Immature natural killer cell (primary cell): ENCODE results near the gene ABCC3. TPM values are rescaled to one million over a fixed set of nuclear protein-coding genes. Genes with fewer than 3 reads are reported as not detected.

Experiments
- DNase-seq, 3 donors: peaks; one replicate each; pipeline ENCODE4 v3.0.0; 2022; ENCODE audit warnings: mixed read lengths in 1 of 3
- H3K27ac Mint-ChIP-seq, 6 donors: one replicate each; pipeline ENCODE4 v1.8.0; 2020; ENCODE audit warnings: mixed read lengths in 6 of 6, mild to moderate bottlenecking in 5 of 6, inconsistent platforms in 4 of 6, moderate library complexity in 3 of 6
- H3K27me3 Mint-ChIP-seq, 3 donors: one replicate each; pipeline ENCODE4 v1.8.0; 2020 to 2021; ENCODE audit warnings: low read depth in 3 of 3, mild to moderate bottlenecking in 3 of 3, mixed read lengths in 3 of 3, moderate library complexity in 3 of 3, inconsistent platforms in 1 of 3
- H3K36me3 Mint-ChIP-seq, 3 donors: one replicate each; pipeline ENCODE4 v1.8.0; 2020; ENCODE audit warnings: mixed read lengths in 3 of 3, inconsistent platforms in 2 of 3, mild to moderate bottlenecking in 2 of 3
- H3K4me1 Mint-ChIP-seq, 2 donors: one replicate each; pipeline ENCODE4 v1.8.0; 2020; ENCODE audit warnings: inconsistent platforms in 2 of 2, mild to moderate bottlenecking in 2 of 2, mixed read lengths in 2 of 2, moderate library complexity in 1 of 2
- H3K4me3 Mint-ChIP-seq, 5 donors: one replicate each; pipeline ENCODE4 v1.8.0; 2020; ENCODE audit warnings: mild to moderate bottlenecking in 5 of 5, mixed read lengths in 5 of 5, inconsistent platforms in 3 of 5, moderate library complexity in 3 of 5
- H3K9me3 Mint-ChIP-seq, 6 donors: one replicate each; pipeline ENCODE4 v1.8.0; 2020; ENCODE audit warnings: mild to moderate bottlenecking in 6 of 6, mixed read lengths in 6 of 6, inconsistent platforms in 4 of 6, moderate library complexity in 3 of 6
- polyA plus RNA-seq, 3 donors: library from polyadenylated mRNA; unstranded; fragments of 300-500 nt; fragmentation: Illumina TruSeq; gene quantifications; one replicate each; pipeline ENCODE4 v1.2.3, GENCODE V29; 2021

The ABCC3 gene
- polyA plus RNA-seq, 3 donors from 2014 or later = 0.52 to 1.2 TPM; not detected in 1

- Mint-ChIP-seq H3K27ac (peak overlapping the region in 1 of 6 donors; percentile 60), H3K4me3 (peak overlapping the region in 1 of 5 donors; percentile 61), H3K36me3 (no peaks in the 10 kb centered on the region), H3K4me1 (peaks cover 7 to 14% of the 10 kb centered on the region in 2 donors), H3K9me3 (peaks cover 0 to 3% (median 0%) of the 10 kb centered on the region in 6 donors), H3K27me3 (peaks cover 4 to 8% (median 7%) of the 10 kb centered on the region in 3 donors)
- no peak for DNase-seq
Observed at GRCh38 chr17:50614471-50615051, 20.1 kb upstream of the ABCC3 start.

GRCh38 chr17:50615828-50616227 lies 18.9 kb upstream of the ABCC3 start:
- no peaks in the 10 kb centered on the region for H3K36me3 Mint-ChIP-seq
- peaks cover 7 to 14% of the 10 kb centered on the region in 2 donors for H3K4me1 Mint-ChIP-seq
- peaks cover 0 to 3% (median 0%) of the 10 kb centered on the region in 6 donors for H3K9me3 Mint-ChIP-seq
- no peak overlapping the region for H3K4me3 Mint-ChIP-seq
- DNase-seq = no peak
- peaks cover 4 to 11% (median 8%) of the 10 kb centered on the region in 3 donors for H3K27me3 Mint-ChIP-seq
- H3K27ac Mint-ChIP-seq = no peak overlapping the region

GRCh38 chr17:50618300-50618699 lies 16.4 kb upstream of the ABCC3 start:
- Mint-ChIP-seq H3K27ac (no peak overlapping the region), H3K4me3 (no peak overlapping the region), H3K27me3 (peaks cover 4 to 9% (median 8%) of the 10 kb centered on the region in 3 donors), H3K4me1 (peaks cover 7 to 14% of the 10 kb centered on the region in 2 donors), H3K9me3 (peaks cover 0 to 3% (median 0%) of the 10 kb centered on the region in 6 donors), H3K36me3 (no peaks in the 10 kb centered on the region)
- DNase-seq = no peak

- Mint-ChIP-seq H3K4me3 (no peak overlapping the region), H3K4me1 (peaks cover 5 to 7% of the 10 kb centered on the region in 2 donors), H3K36me3 (no peaks in the 10 kb centered on the region), H3K9me3 (peaks cover 0 to 3% (median 0%) of the 10 kb centered on the region in 6 donors), H3K27ac (no peak overlapping the region), H3K27me3 (peaks cover 4 to 9% (median 8%) of the 10 kb centered on the region in 3 donors)
- DNase-seq = no peak
Observed at GRCh38 chr17:50618941-50619340, 15.7 kb upstream of the ABCC3 start.

- Mint-ChIP-seq H3K4me3 (no peak overlapping the region), H3K36me3 (no peaks in the 10 kb centered on the region), H3K27me3 (peaks cover 4 to 9% (median 6%) of the 10 kb centered on the region in 3 donors), H3K27ac (no peak overlapping the region), H3K4me1 (peaks cover 0 to 2% of the 10 kb centered on the region in 2 donors), H3K9me3 (peaks cover 0 to 3% (median 0%) of the 10 kb centered on the region in 6 donors)
- no peak for DNase-seq
Observed at GRCh38 chr17:50619489-50619888, 15.2 kb upstream of the ABCC3 start.

- Mint-ChIP-seq H3K9me3 (peaks cover 0 to 3% (median 0%) of the 10 kb centered on the region in 6 donors), H3K4me1 (no peaks in the 10 kb centered on the region), H3K4me3 (no peak overlapping the region), H3K36me3 (no peaks in the 10 kb centered on the region), H3K27me3 (peaks cover 4 to 9% (median 4%) of the 10 kb centered on the region in 3 donors), H3K27ac (no peak overlapping the region)
- no peak for DNase-seq
Observed at GRCh38 chr17:50620237-50620636, 14.4 kb upstream of the ABCC3 start.

GRCh38 chr17:50620858-50621257 lies 13.8 kb upstream of the ABCC3 start:
- Mint-ChIP-seq H3K36me3 (no peaks in the 10 kb centered on the region), H3K27ac (no peak overlapping the region), H3K9me3 (peaks cover 0 to 3% (median 0%) of the 10 kb centered on the region in 6 donors), H3K4me1 (no peaks in the 10 kb centered on the region), H3K4me3 (no peak overlapping the region), H3K27me3 (peaks cover 4 to 12% (median 4%) of the 10 kb centered on the region in 3 donors)
- DNase-seq = no peak

- peaks cover 0 to 14% (median 8%) of the 10 kb centered on the region in 3 donors for H3K27me3 Mint-ChIP-seq
- peaks cover 0 to 3% (median 0%) of the 10 kb centered on the region in 6 donors for H3K9me3 Mint-ChIP-seq
- H3K36me3 Mint-ChIP-seq = no peaks in the 10 kb centered on the region
- H3K4me1 Mint-ChIP-seq = no peaks in the 10 kb centered on the region
- H3K27ac Mint-ChIP-seq = no peak overlapping the region
- no peak for DNase-seq
- no peak overlapping the region for H3K4me3 Mint-ChIP-seq
Observed at GRCh38 chr17:50621574-50622031, 13.1 kb upstream of the ABCC3 start.

GRCh38 chr17:50624321-50624934 lies 10.3 kb upstream of the ABCC3 start:
- Mint-ChIP-seq H3K27ac (peak overlapping the region in 1 of 6 donors; percentile 4), H3K4me1 (peaks cover 0 to 5% of the 10 kb centered on the region in 2 donors), H3K9me3 (no peaks in the 10 kb centered on the region), H3K36me3 (no peaks in the 10 kb centered on the region), H3K27me3 (peaks cover 3 to 11% (median 3%) of the 10 kb centered on the region in 3 donors), H3K4me3 (no peak overlapping the region)
- no peak for DNase-seq

- no peaks in the 10 kb centered on the region for H3K9me3 Mint-ChIP-seq
- DNase-seq = no peak
- H3K4me1 Mint-ChIP-seq = peaks cover 0 to 5% of the 10 kb centered on the region in 2 donors
- H3K27ac Mint-ChIP-seq = no peak overlapping the region
- H3K4me3 Mint-ChIP-seq = no peak overlapping the region
- no peaks in the 10 kb centered on the region for H3K36me3 Mint-ChIP-seq
- H3K27me3 Mint-ChIP-seq = peaks cover 3 to 7% (median 3%) of the 10 kb centered on the region in 3 donors
Observed at GRCh38 chr17:50625032-50625871, 9.4 kb upstream of the ABCC3 start.

GRCh38 chr17:50626037-50626574 lies 8.6 kb upstream of the ABCC3 start:
- H3K27me3 Mint-ChIP-seq = peaks cover 3 to 7% (median 5%) of the 10 kb centered on the region in 3 donors
- no peak overlapping the region for H3K27ac Mint-ChIP-seq
- H3K36me3 Mint-ChIP-seq = no peaks in the 10 kb centered on the region
- peaks cover 0 to 5% of the 10 kb centered on the region in 2 donors for H3K4me1 Mint-ChIP-seq
- DNase-seq = peak; percentile 32 to 56 (median 45)
- no peak overlapping the region for H3K4me3 Mint-ChIP-seq
- no peaks in the 10 kb centered on the region for H3K9me3 Mint-ChIP-seq

GRCh38 chr17:50627036-50627781 lies 7.5 kb upstream of the ABCC3 start:
- Mint-ChIP-seq H3K27me3 (peaks cover 3 to 9% (median 9%) of the 10 kb centered on the region in 3 donors), H3K9me3 (no peaks in the 10 kb centered on the region), H3K4me3 (no peak overlapping the region), H3K36me3 (no peaks in the 10 kb centered on the region), H3K27ac (no peak overlapping the region), H3K4me1 (peaks cover 0 to 5% of the 10 kb centered on the region in 2 donors)
- DNase-seq = no peak
